GM21786 (cell line): ENCODE data around the gene SSH3.

Source experiments
- ATAC-seq: cut with Tn5 transposase; IDR thresholded peaks from one replicate; pipeline ENCODE4 v1.9.1; 2021; ENCODE audit not compliant: unreplicated experiment

SSH3 gene

GRCh38 chr11:67332081-67332691 lies 28.9 kb downstream of the SSH3 start:
- ATAC-seq, result no peak

- no peak for ATAC-seq
Measured at GRCh38 chr11:67337257-67337656, 33.9 kb downstream of the SSH3 start.

- no peak for ATAC-seq
Measured at GRCh38 chr11:67344264-67344663, 40.9 kb downstream of the SSH3 start.

- no peak for ATAC-seq
Measured at GRCh38 chr11:67345247-67345919, 42.1 kb downstream of the SSH3 start.

- ATAC-seq, result no peak
Measured at GRCh38 chr11:67345920-67346819, 42.8 kb downstream of the SSH3 start.

GRCh38 chr11:67347964-67348749 lies 44.8 kb downstream of the SSH3 start:
- no peak for ATAC-seq

GRCh38 chr11:67349036-67349435 lies 45.7 kb downstream of the SSH3 start:
- no peak for ATAC-seq

- no peak for ATAC-seq
Measured at GRCh38 chr11:67349457-67349856, 46.1 kb downstream of the SSH3 start.

GRCh38 chr11:67349928-67350465 lies 46.7 kb downstream of the SSH3 start:
- ATAC-seq, result no peak

GRCh38 chr11:67351275-67352005 lies 48.1 kb downstream of the SSH3 start:
- no peak for ATAC-seq

GRCh38 chr11:67352546-67353316 lies 49.4 kb downstream of the SSH3 start:
- no peak for ATAC-seq

GRCh38 chr11:67353317-67354074 lies 50.2 kb downstream of the SSH3 start, which contains the start of gene POLD4:
POLD4 (minus strand) TSS chr11:67353546; CDS start chr11:67353399, 147 bp downstream.
- peak; percentile 62 for ATAC-seq

GRCh38 chr11:67354075-67355022 lies 51.0 kb downstream of the SSH3 start:
- no peak for ATAC-seq

- ATAC-seq, result no peak
Measured at GRCh38 chr11:67355023-67355793, 51.9 kb downstream of the SSH3 start.

GRCh38 chr11:67355794-67356386 lies 52.6 kb downstream of the SSH3 start:
- no peak for ATAC-seq

- ATAC-seq, result no peak
Measured at GRCh38 chr11:67356387-67356863, 53.1 kb downstream of the SSH3 start.
